Retinal pigment epithelial cell (primary cell): Measurements from ENCODE around the gene CEP192.

ENCODE experiments used
- DNase-seq: peaks from one replicate; pipeline ENCODE4 v3.0.0-alpha.2; 2010; ENCODE audit warnings: low read depth
- H3K4me3 ChIP-seq: 2 replicates; pipeline ENCODE4 v1.5.1; 2011; ENCODE audit warnings: mild to moderate bottlenecking, low read length, control low read depth, moderate library complexity
- TF ChIP-seq, protein P1 (sequence below): conservative IDR thresholded peaks from 2 replicates; pipeline ENCODE4 v1.5.1; 2011; ENCODE audit warnings: low read depth, low read length, control low read depth, inconsistent platforms

The CEP192 gene

DNA sequence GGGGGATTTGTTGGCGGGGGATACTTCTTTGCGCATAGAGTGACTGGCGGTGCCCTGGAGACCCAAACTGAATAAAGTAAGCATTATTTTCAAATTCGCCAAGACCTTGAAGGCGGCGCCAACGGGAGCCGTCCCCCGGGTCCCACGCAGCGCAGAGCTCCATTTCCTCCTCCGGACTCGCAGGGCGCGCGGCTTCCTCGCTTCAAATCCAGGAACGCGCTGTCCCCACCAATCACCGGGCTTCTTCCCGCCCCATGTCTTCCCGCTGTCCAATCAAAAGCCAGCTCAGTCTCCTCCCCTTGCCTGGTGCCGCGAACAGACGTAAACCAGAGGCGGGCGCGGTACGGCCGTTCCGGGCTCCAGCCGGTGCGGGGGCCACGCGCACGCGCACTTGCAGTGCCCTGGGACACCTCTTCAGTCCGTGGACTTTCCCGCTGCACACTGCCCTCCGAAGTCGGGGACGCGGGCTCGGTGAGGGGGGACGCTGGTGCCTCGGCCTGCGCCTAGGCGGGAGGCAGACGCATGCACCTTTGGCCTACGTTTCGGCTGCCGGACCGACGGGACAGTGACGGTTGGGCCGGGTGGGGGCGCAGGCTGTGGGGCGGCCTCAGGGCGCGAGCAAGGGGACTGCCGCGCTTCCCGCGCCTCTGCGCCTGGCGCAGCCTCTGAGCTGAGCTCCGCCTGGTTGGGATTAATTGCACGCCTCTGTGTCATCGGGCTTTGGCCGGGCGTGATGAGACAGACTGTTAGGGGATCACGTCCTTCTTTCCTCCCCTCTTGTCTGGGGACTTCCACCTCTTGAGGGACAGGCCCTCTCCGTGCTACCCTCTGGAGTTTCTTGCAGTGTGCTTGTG is at the start of gene CEP192:
Gene CEP192 (plus strand): TSS at position 396 of the 854 bp plus-strand sequence. CDS start 8,063 bp downstream, outside the sequence.
- TF ChIP-seq, protein P1, sequence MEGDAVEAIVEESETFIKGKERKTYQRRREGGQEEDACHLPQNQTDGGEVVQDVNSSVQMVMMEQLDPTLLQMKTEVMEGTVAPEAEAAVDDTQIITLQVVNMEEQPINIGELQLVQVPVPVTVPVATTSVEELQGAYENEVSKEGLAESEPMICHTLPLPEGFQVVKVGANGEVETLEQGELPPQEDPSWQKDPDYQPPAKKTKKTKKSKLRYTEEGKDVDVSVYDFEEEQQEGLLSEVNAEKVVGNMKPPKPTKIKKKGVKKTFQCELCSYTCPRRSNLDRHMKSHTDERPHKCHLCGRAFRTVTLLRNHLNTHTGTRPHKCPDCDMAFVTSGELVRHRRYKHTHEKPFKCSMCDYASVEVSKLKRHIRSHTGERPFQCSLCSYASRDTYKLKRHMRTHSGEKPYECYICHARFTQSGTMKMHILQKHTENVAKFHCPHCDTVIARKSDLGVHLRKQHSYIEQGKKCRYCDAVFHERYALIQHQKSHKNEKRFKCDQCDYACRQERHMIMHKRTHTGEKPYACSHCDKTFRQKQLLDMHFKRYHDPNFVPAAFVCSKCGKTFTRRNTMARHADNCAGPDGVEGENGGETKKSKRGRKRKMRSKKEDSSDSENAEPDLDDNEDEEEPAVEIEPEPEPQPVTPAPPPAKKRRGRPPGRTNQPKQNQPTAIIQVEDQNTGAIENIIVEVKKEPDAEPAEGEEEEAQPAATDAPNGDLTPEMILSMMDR, result no peak
- DNase-seq, result peak; percentile 95
- H3K4me3 ChIP-seq, result peak within 1 kb of the TSS; percentile 94

- no peak for DNase-seq
- TF ChIP-seq, protein P1, result no peak
- H3K4me3 ChIP-seq, result no peak overlapping the region
These were observed 47.9 kb upstream of the CEP192 start for GRCh38 chr18:12943215-12943614.

GRCh38 chr18:12944709-12945108 is 46.5 kb upstream of the CEP192 start:
- TF ChIP-seq, protein P1, result no peak
- H3K4me3 ChIP-seq, result no peak overlapping the region

DNA sequence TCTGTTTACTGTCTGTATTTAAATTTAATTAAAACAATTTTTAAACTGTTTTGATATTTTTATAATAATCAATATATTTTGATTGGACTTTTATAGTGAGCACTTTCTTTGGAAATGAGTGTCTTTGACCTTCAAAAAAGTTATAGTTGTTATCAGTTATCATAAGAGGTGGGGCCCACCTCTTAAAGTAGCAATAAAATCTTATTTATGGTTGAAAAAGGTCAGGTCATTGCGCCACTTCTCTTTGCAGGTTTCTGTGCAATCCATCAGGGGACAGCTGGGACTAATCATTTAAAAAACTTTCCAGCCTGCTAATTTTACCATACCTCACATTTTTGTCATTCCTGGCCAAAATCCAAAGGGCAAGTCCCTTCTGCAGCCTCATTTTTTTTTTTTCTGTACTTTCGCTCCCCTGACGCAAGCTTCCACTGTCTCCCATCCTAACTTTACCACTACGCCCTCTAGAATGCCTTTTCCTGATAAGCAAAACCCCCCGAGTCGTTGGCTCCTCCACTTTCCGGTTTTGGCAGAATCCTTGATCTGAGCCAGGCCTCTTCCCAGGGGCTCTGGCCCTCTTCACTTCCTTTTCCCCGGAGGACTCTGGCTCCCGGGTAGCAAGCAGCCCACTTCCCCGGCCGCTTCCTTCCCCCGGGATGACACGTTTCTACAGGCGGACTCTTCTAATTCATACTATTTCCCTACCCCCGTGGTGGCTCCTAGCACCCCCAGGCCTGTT is 44.4 kb upstream of the CEP192 start:
- TF ChIP-seq, protein P1, result peak; percentile 16
- peak overlapping the region; percentile 73 for H3K4me3 ChIP-seq
- peak; percentile 66 for DNase-seq

More at GRCh38 chr18:12944709-12945108, 46.5 kb upstream of the CEP192 start:
- no peak for DNase-seq

DNA sequence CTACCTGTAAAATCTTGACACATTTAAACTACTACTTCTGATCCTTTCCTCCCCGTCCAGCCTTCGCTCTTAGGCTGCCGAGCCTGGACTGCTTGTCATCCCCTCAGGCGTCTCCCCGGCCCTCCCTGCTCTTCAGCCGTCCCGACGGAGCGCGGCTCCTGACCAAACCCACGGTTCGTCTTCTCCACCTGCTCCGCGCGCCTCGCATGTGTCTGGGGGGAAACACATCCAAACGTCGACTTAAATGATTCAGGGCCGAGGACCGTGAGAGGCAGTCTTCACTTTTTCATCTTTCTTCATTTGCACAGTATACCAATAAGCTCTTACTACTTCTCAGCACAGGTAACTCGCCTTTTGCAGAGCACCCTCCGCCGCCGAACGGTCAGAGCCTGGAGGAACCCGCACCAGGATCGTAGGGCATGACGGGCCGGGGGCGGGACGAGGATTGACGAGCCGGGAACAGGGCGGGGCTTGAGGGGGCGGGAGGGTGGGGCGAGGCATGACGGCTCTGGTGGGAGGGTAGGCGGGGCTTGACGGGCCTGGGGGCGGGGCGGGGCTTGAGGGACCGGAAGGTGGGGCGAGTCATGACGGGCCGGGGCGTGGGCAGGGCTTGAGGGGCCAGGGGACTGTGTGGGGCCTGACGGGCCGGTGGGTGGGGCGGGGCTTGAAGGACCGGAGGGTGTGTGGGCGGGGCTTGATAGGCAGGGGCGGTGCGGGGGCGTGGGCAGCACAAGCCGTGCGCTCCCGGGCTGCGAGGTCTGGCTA is 43.7 kb upstream of the CEP192 start, which contains the start of gene SEH1L:
Gene SEH1L (plus strand): TSS at position 727 of the 765 bp plus-strand sequence. CDS start 111 bp downstream, outside the sequence.
- peak; percentile 89 for DNase-seq
- TF ChIP-seq, protein P1, result no peak

GRCh38 chr18:12948050-12948804 is 42.9 kb upstream of the CEP192 start:
- peak overlapping the region; percentile 64 for H3K4me3 ChIP-seq

More for the DNA sequence above, 43.7 kb upstream of the CEP192 start, which contains the start of gene SEH1L:
- peak within 1 kb of the TSS; percentile 73 for H3K4me3 ChIP-seq

More at GRCh38 chr18:12948050-12948804, 42.9 kb upstream of the CEP192 start:
- peak; percentile 67 for DNase-seq
- TF ChIP-seq, protein P1, result no peak
